SK-N-SH (cell line): Measurements from ENCODE around the gene ZIC2. TPM values are rescaled to one million over a fixed set of nuclear protein-coding genes. Genes with fewer than 3 reads are reported as not detected.

Source experiments
- CTCF ChIA-PET: fragments of 300-600, 350-600 bp; formaldehyde crosslinking; extraction: SDS; loops from one replicate; lab custom pipeline; 2021; lab: Yijun Ruan, JAX
- POLR2A ChIA-PET: fragments of 350-600 bp; sonication (Branson Sonifier 250); formaldehyde crosslinking; extraction: SDS; loops from one replicate; lab custom pipeline; 2020; ENCODE audit warnings: antibody characterized with exemption, inconsistent platforms; lab: Yijun Ruan, JAX
- DNase-seq: peaks from one replicate; pipeline ENCODE4 v3.0.0; 2012
- H2AFZ ChIP-seq: fragments of 200-600 bp; sonication (generic); 2 replicates; pipeline ENCODE4 v1.8.1; 2016; ENCODE audit warnings: antibody characterized with exemption, mild to moderate bottlenecking, low read depth
- H3F3A ChIP-seq: fragments of 200-600 bp; sonication (generic); replicated peaks from 2 replicates; pipeline ENCODE3; 2016; ENCODE audit warnings: antibody characterized with exemption, mild to moderate bottlenecking; ENCODE audit not compliant: insufficient read depth
- H3K27ac ChIP-seq, 2 experiments: fragments of 200-500 bp in 1 of 2; fragments of 200-600 bp in 1 of 2; sonication (Bioruptor generic) in 1 of 2; sonication (generic), shearing (Covaris generic) in 1 of 2; 2 replicates each; pipeline versions ENCODE4 v1.5.1 to v1.6.1; 2014 to 2016; ENCODE audit warnings: low read depth in 2 of 2, inconsistent platforms in 1 of 2, low read length in 1 of 2, mild to moderate bottlenecking in 1 of 2, mixed read lengths in 1 of 2
- H3K27me3 ChIP-seq: fragments of 200-600 bp; sonication (generic), shearing (Covaris generic); 2 replicates; pipeline ENCODE4 v1.6.1; 2016; ENCODE audit warnings: mixed run types; ENCODE audit not compliant: insufficient read depth
- H3K36me3 ChIP-seq, 2 experiments: fragments of 200-500 bp in 1 of 2; fragments of 200-600 bp in 1 of 2; sonication (Bioruptor generic) in 1 of 2; sonication (generic) in 1 of 2; replicated peaks in 1 of 2; 2 replicates each; pipeline versions ENCODE3 to v1.5.1; 2014 to 2016; ENCODE audit warnings: low read length in 1 of 2, mild to moderate bottlenecking in 1 of 2; ENCODE audit not compliant: insufficient read depth in 2 of 2, control insufficient read depth in 1 of 2
- H3K4me1 ChIP-seq, 2 experiments: fragments of 200-500 bp in 1 of 2; fragments of 200-600 bp in 1 of 2; sonication (Bioruptor generic) in 1 of 2; sonication (generic), shearing (Covaris generic) in 1 of 2; 2 replicates each; pipeline versions ENCODE4 v1.5.1 to v1.6.1; 2014 to 2016; ENCODE audit warnings: low read depth in 1 of 2, low read length in 1 of 2, mixed run types in 1 of 2; ENCODE audit not compliant: insufficient read depth in 2 of 2, control insufficient read depth in 1 of 2
- H3K4me2 ChIP-seq: fragments of 200-600 bp; sonication (generic), shearing (Covaris generic); 2 replicates; pipeline ENCODE4 v1.6.1; 2017; ENCODE audit warnings: mixed run types
- H3K4me3 ChIP-seq, 2 experiments: fragments of 200-500 bp in 1 of 2; fragments of 200-600 bp in 1 of 2; sonication (Bioruptor generic) in 1 of 2; sonication (generic), shearing (Covaris generic) in 1 of 2; 2 replicates each; pipeline versions ENCODE4 v1.5.1 to v1.8.1; 2014 to 2016; ENCODE audit warnings: low read depth in 2 of 2, inconsistent platforms in 1 of 2, low read length in 1 of 2, mild to moderate bottlenecking in 1 of 2, mixed read lengths in 1 of 2, moderate library complexity in 1 of 2
- H3K79me2 ChIP-seq: fragments of 200-600 bp; sonication (generic); 2 replicates; pipeline ENCODE4 v1.8.1; 2017; ENCODE audit warnings: mild to moderate bottlenecking; ENCODE audit not compliant: insufficient read depth
- H3K9ac ChIP-seq: fragments of 200-600 bp; sonication (generic); 2 replicates; pipeline ENCODE4 v1.6.1; 2017; ENCODE audit warnings: mixed run types
- H3K9me2 ChIP-seq: fragments of 200-600 bp; sonication (generic); 2 replicates; pipeline ENCODE4 v1.6.1; 2017; ENCODE audit warnings: mixed run types
- H3K9me3 ChIP-seq: fragments of 200-600 bp; sonication (generic); 2 replicates; pipeline ENCODE4 v1.6.1; 2017; ENCODE audit warnings: mixed run types, mild to moderate bottlenecking, moderate library complexity
- H4K20me1 ChIP-seq: fragments of 200-600 bp; sonication (generic); 2 replicates; pipeline ENCODE4 v1.6.1; 2017; ENCODE audit warnings: mild to moderate bottlenecking, mixed run types; ENCODE audit not compliant: insufficient read depth
- CTCF ChIP-seq: fragments of 200-600 bp; sonication (generic); IDR thresholded peaks from 2 replicates; pipeline ENCODE4 v1.6.1; 2017; ENCODE audit warnings: antibody characterized with exemption, mild to moderate bottlenecking, moderate library complexity
- EZH2phosphoT487 ChIP-seq: fragments of 200-600 bp; sonication (generic); IDR thresholded peaks from 2 replicates; pipeline ENCODE4 v1.6.1; 2017; ENCODE audit warnings: low read depth, mixed run types, mild to moderate bottlenecking, antibody characterized with exemption, moderate library complexity, borderline replicate concordance
- FOXJ3 ChIP-seq: sonication (generic); formaldehyde crosslinking; IDR thresholded peaks from 2 replicates; pipeline ENCODE4 v1.5.1; 2020; ENCODE audit warnings: mild to moderate bottlenecking, missing genetic modification reagents
- GABPA ChIP-seq: IDR thresholded peaks from 2 replicates; pipeline ENCODE4 v1.4.0; 2012; ENCODE audit warnings: low read depth, mild to moderate bottlenecking
- IRF3 ChIP-seq: fragments of 150-350 bp; IDR thresholded peaks from 2 replicates; pipeline ENCODE4 v1.6.1; 2016; ENCODE audit warnings: mild to moderate bottlenecking, low read depth, low read length
- JUND ChIP-seq: IDR thresholded peaks from 2 replicates; pipeline ENCODE4 v1.4.0; 2012
- MAX ChIP-seq: IDR thresholded peaks from 2 replicates; pipeline ENCODE4 v1.4.0; 2012; ENCODE audit warnings: low read depth
- MEF2A ChIP-seq: IDR thresholded peaks from 2 replicates; pipeline ENCODE4 v1.4.0; 2012; ENCODE audit warnings: low read depth, borderline replicate concordance
- NRF1 ChIP-seq: IDR thresholded peaks from 2 replicates; pipeline ENCODE4 v1.6.1; 2012; ENCODE audit warnings: low read depth, mild to moderate bottlenecking, low read length
- POLR2AphosphoS5 ChIP-seq: IDR thresholded peaks from 2 replicates; pipeline ENCODE4 v1.6.1; 2012; ENCODE audit warnings: low read depth, low read length
- RAD21 ChIP-seq: IDR thresholded peaks from 2 replicates; pipeline ENCODE4 v1.6.1; 2012; ENCODE audit warnings: mild to moderate bottlenecking, low read length
- RCOR1 ChIP-seq: fragments of 150-350 bp; IDR thresholded peaks from 2 replicates; pipeline ENCODE4 v1.6.1; 2017; ENCODE audit warnings: antibody characterized with exemption, low read length
- SMC3 ChIP-seq: IDR thresholded peaks from 2 replicates; pipeline ENCODE4 v1.6.1; 2012; ENCODE audit warnings: low read depth, low read length, improper control_type of control experiment
- TCF12 ChIP-seq: IDR thresholded peaks from 2 replicates; pipeline ENCODE4 v1.4.0; 2012
- TEAD4 ChIP-seq: IDR thresholded peaks from 2 replicates; pipeline ENCODE4 v1.4.0; 2012; ENCODE audit warnings: mild to moderate bottlenecking, borderline replicate concordance; ENCODE audit not compliant: insufficient read depth
- USF1 ChIP-seq: IDR thresholded peaks from 2 replicates; pipeline ENCODE4 v1.4.0; 2012; ENCODE audit warnings: low read depth, borderline replicate concordance
- USF2 ChIP-seq: fragments of 150-350 bp; IDR thresholded peaks from 2 replicates; pipeline ENCODE4 v1.6.1; 2017; ENCODE audit warnings: antibody characterized with exemption, low read length, low read depth, borderline replicate concordance
- YY1 ChIP-seq: IDR thresholded peaks from 2 replicates; pipeline ENCODE4 v1.4.0; 2012; ENCODE audit warnings: low read depth, mild to moderate bottlenecking
- ZBTB33 ChIP-seq: IDR thresholded peaks from 2 replicates; pipeline ENCODE4 v1.4.0; 2012; ENCODE audit warnings: low read depth, borderline replicate concordance
- WGBS: methylation state at CpG from one replicate; pipeline ENCODE4 v1.1.6; 2017; ENCODE audit warnings: low lambda C conversion rate; 5-methylcytosine and 5-hydroxymethylcytosine counted together
- polyA plus RNA-seq, 3 experiments: library from polyadenylated mRNA; depleted of rRNA; stranded (reverse); fragments of >200 nt; gene quantifications; 2 replicates each; pipeline ENCODE4 v1.2.3, GENCODE V29; 2012

ZIC2 gene
- not detected in 2 replicates for polyA plus RNA-seq (2012; rRNA removed)
- polyA plus RNA-seq (2012; cell fraction: cytosol; rRNA removed) = not detected in 2 replicates
- not detected in 2 replicates for polyA plus RNA-seq (2012; cell fraction: nucleus; rRNA removed)

- 3% methylated on average over 28 of the region's 41 CpGs for WGBS
- DNase-seq = no peak
- Histone ChIP-seq H3K9me2 (no peaks in the 10 kb centered on the region), H3K9me3 (no peaks in the 10 kb centered on the region), H4K20me1 (peaks cover 30% of the 10 kb centered on the region), H3K27me3 (peaks cover 83% of the 10 kb centered on the region), H3K79me2 (no peaks in the 10 kb centered on the region)
- POLR2A ChIA-PET = interaction anchor here (0.6 kb wide), 1 partner anchor 14 kb away, joined by 3 read pairs; no protein-coding TSS in a partner anchor
- CTCF ChIA-PET = interaction anchor here (0.7 to 2.9 kb wide), 7 partner anchors 9 to 533 kb away, joined by 3 to 8 read pairs (median 5); no protein-coding TSS in a partner anchor
- TF ChIP-seq MAX (no peak), GABPA (no peak), SMC3 (no peak), MEF2A (no peak), EZH2phosphoT487 (no peak), YY1 (no peak), USF1 (no peak), IRF3 (no peak), USF2 (no peak), RCOR1 (no peak)
- TF ChIP-seq, all 33 proteins: peak for 0
- Histone ChIP-seq H3K4me2 (0 out of 2 replicates have a peak within 1 kb of the TSS, but pooled peaks have one; percentile 33), H3K36me3 (no peaks in the 10 kb centered on the region), H3F3A (no peaks in the 10 kb centered on the region), H3K4me3 (no peak within 1 kb of the TSS; a peak in 1 of 4 replicates), H3K4me1 (no peaks in the 10 kb centered on the region; a peak in 1 of 4 replicates), H3K9ac (no peak within 1 kb of the TSS), H2AFZ (no peak within 1 kb of the TSS), H3K27ac (no peak within 1 kb of the TSS)
Measured at GRCh38 chr13:99981735-99982035, at the start of gene ZIC2. ZIC2 (plus strand) TSS chr13:99981784; CDS start chr13:99982065, 281 bp downstream.

GRCh38 chr13:99932912-99933311, 48.7 kb upstream of the ZIC2 start:
- no peak for DNase-seq
- no peak overlapping the region for H3K4me3 ChIP-seq
- H3K9me3 ChIP-seq = no peaks in the 10 kb centered on the region
- no peaks in the 10 kb centered on the region for H3K36me3 ChIP-seq
- no peaks in the 10 kb centered on the region for H3K79me2 ChIP-seq
- peaks cover 38% of the 10 kb centered on the region for H3K27me3 ChIP-seq
- H3K9me2 ChIP-seq = no peaks in the 10 kb centered on the region
- H3K27ac ChIP-seq = no peak overlapping the region
- 27% methylated on average over 5 of the region's 5 CpGs for WGBS
- no peak overlapping the region for H3K4me2 ChIP-seq
- no peak overlapping the region for H3K9ac ChIP-seq
- POLR2A ChIA-PET = no interaction called here
- H4K20me1 ChIP-seq = no peaks in the 10 kb centered on the region
- no peaks in the 10 kb centered on the region for H3F3A ChIP-seq
- H3K4me1 ChIP-seq = no peaks in the 10 kb centered on the region
- CTCF ChIA-PET = interaction anchor here (1.2 to 1.6 kb wide), 2 partner anchors 16 to 274 kb away, joined by 3 to 4 read pairs; no protein-coding TSS in a partner anchor
- H2AFZ ChIP-seq = no peak overlapping the region
- no peak for TF ChIP-seq CTCF
- TF ChIP-seq RAD21 = no peak
- TF ChIP-seq NRF1 = no peak
- TF ChIP-seq POLR2AphosphoS5 = no peak
- TF ChIP-seq JUND = no peak
- TF ChIP-seq IRF3 = no peak
- no peak for TF ChIP-seq ZBTB33
- TF ChIP-seq MAX = no peak
- TF ChIP-seq FOXJ3 (CRISPR knock-in tag) = no peak
- TF ChIP-seq TCF12 = no peak
- TF ChIP-seq TEAD4 = no peak
